AG09309 (cell line): ENCODE data around the gene DUSP28.

ENCODE experiments used
- DNase-seq: peaks from one replicate; pipeline ENCODE4 v3.0.0-alpha.2; 2010; ENCODE audit warnings: low read depth
- H3K4me3 ChIP-seq: 2 replicates; pipeline ENCODE4 v1.5.1; 2011; ENCODE audit warnings: mild to moderate bottlenecking, low read depth, low read length, moderate library complexity; ENCODE audit not compliant: control insufficient read depth
- CTCF ChIP-seq: IDR thresholded peaks from 2 replicates; pipeline ENCODE4 v1.5.1; 2011; ENCODE audit warnings: mild to moderate bottlenecking, low read depth, low read length, inconsistent platforms; ENCODE audit not compliant: insufficient read depth, control insufficient read depth; ENCODE audit errors: missing control alignments

DUSP28 gene

GRCh38 chr2:240569998-240570530 is 9.9 kb downstream of the DUSP28 start:
- no peak overlapping the region for H3K4me3 ChIP-seq
- TF ChIP-seq CTCF = no peak

GRCh38 chr2:240570531-240571313 is 10.6 kb downstream of the DUSP28 start:
- no peak overlapping the region for H3K4me3 ChIP-seq
- DNase-seq = no peak
- TF ChIP-seq CTCF = no peak

More at GRCh38 chr2:240569998-240570530, 9.9 kb downstream of the DUSP28 start:
- DNase-seq = no peak

GRCh38 chr2:240571314-240571973 is 11.3 kb downstream of the DUSP28 start:
- no peak for DNase-seq
- no peak for TF ChIP-seq CTCF
- no peak overlapping the region for H3K4me3 ChIP-seq

GRCh38 chr2:240572141-240573031 is 12.2 kb downstream of the DUSP28 start:
- DNase-seq = no peak
- no peak for TF ChIP-seq CTCF
- no peak overlapping the region for H3K4me3 ChIP-seq

- no peak for TF ChIP-seq CTCF
- DNase-seq = no peak
- no peak overlapping the region for H3K4me3 ChIP-seq
These were observed 12.9 kb downstream of the DUSP28 start for GRCh38 chr2:240573071-240573515.
